PFSK-1 (cell line): ENCODE data around the gene COPS8.

ENCODE experiments used
- FOXP2 ChIP-seq: optimal IDR thresholded peaks from 2 replicates; pipeline ENCODE3; 2011; ENCODE audit warnings: borderline replicate concordance, control low read depth, inconsistent platforms; ENCODE audit not compliant: insufficient read depth; ENCODE audit errors: extremely low read length, extremely low read depth
- POLR2AphosphoS5 ChIP-seq: IDR thresholded peaks from 2 replicates; pipeline ENCODE4 v1.6.1; 2012; ENCODE audit warnings: low read depth, mild to moderate bottlenecking, control low read depth, low read length, moderate library complexity
- REST ChIP-seq, 2 experiments: IDR thresholded peaks; 2 replicates each; pipeline versions ENCODE4 v1.6.1 to v1.8.0; 2011 to 2012; ENCODE audit warnings: low read depth in 2 of 2, low read length in 2 of 2, control low read depth in 1 of 2, inconsistent platforms in 1 of 2, mild to moderate bottlenecking in 1 of 2, moderate library complexity in 1 of 2; ENCODE audit not compliant: insufficient read depth in 1 of 2
- SIN3A ChIP-seq: IDR thresholded peaks from 2 replicates; pipeline ENCODE4 v1.6.1; 2012; ENCODE audit warnings: mild to moderate bottlenecking, low read length, moderate library complexity, borderline replicate concordance; ENCODE audit not compliant: insufficient read depth
- TAF1 ChIP-seq: IDR thresholded peaks from 2 replicates; pipeline ENCODE4 v1.6.1; 2012; ENCODE audit warnings: low read length, control low read depth, borderline replicate concordance; ENCODE audit not compliant: insufficient read depth

The COPS8 gene

GRCh38 chr2:237115870-237116269 lies 30.2 kb downstream of the COPS8 start:
- TF ChIP-seq REST (IDR thresholded peaks at IDR 0.05; ENCODE audit: insufficient read depth in 1 of 2, low read depth in 2 of 2, low read length in 2 of 2) (no peak), TAF1 (no peak), SIN3A (no peak), FOXP2 (no peak), POLR2AphosphoS5 (no peak)

DNA sequence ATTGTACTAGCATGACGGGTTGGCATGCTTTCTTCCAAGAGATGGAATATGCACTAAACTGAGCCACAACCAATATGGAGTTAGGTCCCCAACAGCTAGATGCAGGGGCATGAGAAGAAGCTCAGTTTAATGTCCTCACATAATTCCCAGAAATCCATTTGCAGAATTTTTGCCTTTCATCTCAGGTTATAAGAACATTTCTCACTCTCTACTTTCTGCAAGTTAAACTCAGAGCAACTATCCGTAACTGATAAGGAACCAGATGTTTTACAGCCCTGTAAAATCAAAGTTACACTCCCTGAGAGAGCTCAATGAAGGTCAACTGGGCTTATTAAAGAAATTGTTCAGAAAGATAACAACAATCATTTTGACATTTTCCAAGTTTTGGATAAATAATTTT lies 30.7 kb downstream of the COPS8 start:
- TF ChIP-seq POLR2AphosphoS5 (no peak), SIN3A (no peak), FOXP2 (no peak), REST (IDR thresholded peaks at IDR 0.05; ENCODE audit: insufficient read depth in 1 of 2, low read depth in 2 of 2, low read length in 2 of 2) (no peak)

DNA sequence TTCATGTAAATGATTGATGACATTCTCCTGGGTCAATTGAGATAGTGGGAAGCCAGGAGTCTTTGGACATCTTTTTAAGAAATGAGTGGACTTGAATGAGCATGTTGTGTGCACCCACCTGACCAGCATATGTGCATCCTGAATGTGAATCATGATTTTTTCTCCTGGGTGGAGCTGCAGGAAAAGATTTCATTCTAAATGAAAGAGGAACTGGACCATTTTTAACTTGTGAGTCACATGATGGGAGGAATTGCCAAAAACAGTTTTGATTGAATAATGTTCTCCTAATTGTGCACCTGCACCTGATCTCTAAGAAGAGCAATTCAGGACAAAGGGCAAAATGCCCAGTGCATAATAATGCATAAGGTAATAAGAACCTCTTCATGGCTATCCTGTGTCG lies 32.3 kb downstream of the COPS8 start:
- TF ChIP-seq TAF1 (no peak), SIN3A (no peak), REST (IDR thresholded peaks at IDR 0.05; ENCODE audit: insufficient read depth in 1 of 2, low read depth in 2 of 2, low read length in 2 of 2) (no peak), POLR2AphosphoS5 (no peak)

DNA sequence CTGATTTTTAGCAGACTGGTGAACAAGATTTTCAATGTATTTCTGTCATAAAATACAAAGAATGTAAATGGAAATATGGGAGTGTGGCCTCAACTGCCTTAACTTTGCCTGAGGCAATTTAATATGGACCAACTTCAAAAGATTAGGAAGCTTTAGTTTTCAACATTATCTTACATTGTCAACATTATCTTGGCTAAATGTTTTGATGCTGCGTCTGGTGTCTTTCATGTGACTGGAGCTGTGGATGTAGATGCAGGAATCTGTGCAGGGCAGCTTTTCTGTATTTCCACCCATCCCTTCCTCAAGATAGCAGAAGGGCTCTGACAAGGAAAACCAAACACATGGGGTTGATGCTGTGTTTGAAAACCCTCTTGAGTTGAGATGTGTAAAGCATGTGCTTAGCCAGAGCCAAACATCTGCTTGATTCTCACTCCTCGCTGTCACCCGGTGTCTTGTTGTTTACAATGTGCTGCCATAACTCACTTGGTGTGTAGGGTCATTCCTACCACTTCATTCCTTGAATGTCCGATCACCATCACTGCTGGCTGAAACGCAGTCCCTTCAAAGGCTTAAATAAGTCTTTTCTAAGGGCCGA lies 33.0 kb downstream of the COPS8 start:
- TF ChIP-seq TAF1: no peak
- no peak for TF ChIP-seq FOXP2
- no peak for TF ChIP-seq POLR2AphosphoS5
- no peak for TF ChIP-seq SIN3A
- no peak for TF ChIP-seq REST (IDR thresholded peaks at IDR 0.05; ENCODE audit: insufficient read depth in 1 of 2, low read depth in 2 of 2, low read length in 2 of 2)

DNA sequence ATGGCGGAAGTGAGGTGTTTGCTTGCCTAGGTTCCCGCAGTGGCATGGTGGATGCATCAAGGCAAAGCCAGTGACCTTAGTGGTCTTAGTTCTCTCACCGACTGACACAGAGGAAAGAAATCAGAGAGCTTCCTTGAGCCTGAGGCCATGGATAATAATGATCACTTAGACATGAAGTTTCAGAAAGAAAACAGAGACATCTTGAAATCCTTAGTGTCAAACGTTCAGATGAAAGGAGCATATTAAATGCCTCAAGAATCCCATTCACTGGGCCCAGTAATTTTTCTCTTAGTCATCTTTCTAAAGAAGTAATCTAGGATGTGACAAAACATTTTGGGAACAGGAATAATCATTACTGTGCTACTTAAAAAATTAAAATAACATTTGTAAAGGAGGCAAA lies 35.2 kb downstream of the COPS8 start:
- no peak for TF ChIP-seq SIN3A
- no peak for TF ChIP-seq POLR2AphosphoS5
- TF ChIP-seq FOXP2: no peak
- no peak for TF ChIP-seq REST (IDR thresholded peaks at IDR 0.05; ENCODE audit: insufficient read depth in 1 of 2, low read depth in 2 of 2, low read length in 2 of 2)
- TF ChIP-seq TAF1: no peak
